Measurements from ENCODE around the gene FSIP2. TPM values are rescaled to one million over a fixed set of nuclear protein-coding genes. Genes with fewer than 3 reads are reported as not detected.

The FSIP2 gene
- total and polyA plus RNA-seq, 2 of the 8 experiments (the other 6 are each of a cell fraction or from before 2014, with no cell fraction given): 0.47 to 1.4 TPM

GRCh38 chr2:185736210-185736609, 2.4 kb upstream of the FSIP2 start:
- Histone ChIP-seq H2BK20ac (ENCODE audit: low read length) (no peak overlapping the region), H3K79me1 (ENCODE audit: low read depth, low read length) (no peaks in the 10 kb centered on the region), H4K5ac (ENCODE audit: insufficient read length, low read depth, low read length) (no peak overlapping the region), H3K27me3 (replicated peaks in 1 of 4; ENCODE audit: control insufficient read depth in 3 of 4, extremely low read depth in 1 of 4, insufficient read depth in 3 of 4, low read length in 3 of 4) (no peaks in the 10 kb centered on the region; a peak in 1 of 7 replicates), H3K23ac (ENCODE audit: insufficient read length) (no peak overlapping the region), H3K36me3 (ENCODE audit: control insufficient read depth in 2 of 4, insufficient read depth in 4 of 4, low read length in 3 of 4) (no peaks in the 10 kb centered on the region), H4K20me1 (replicated peaks in 1 of 2; ENCODE audit: control insufficient read depth in 1 of 2, insufficient read depth in 2 of 2, low read length in 2 of 2) (no peaks in the 10 kb centered on the region), H2BK12ac (ENCODE audit: low read depth, low read length) (no peak overlapping the region), H3K4ac (replicated peaks; ENCODE audit: insufficient read length, low read depth, low read length) (no peak overlapping the region), H2AFZ (ENCODE audit: low read length) (no peak overlapping the region), H3K4me2 (ENCODE audit: insufficient read depth in 1 of 2, low read depth in 2 of 2, low read length in 2 of 2) (no peak overlapping the region), H3K27ac (ENCODE audit: low read depth, low read length) (no peak overlapping the region), H2BK120ac (replicated peaks; ENCODE audit: low read depth, low read length) (no peak overlapping the region), H2BK5ac (ENCODE audit: low read depth, low read length) (no peak overlapping the region), H3K14ac (ENCODE audit: insufficient read length) (no peak overlapping the region), H3K56ac (replicated peaks; ENCODE audit: insufficient read length, low read depth, low read length) (no peak overlapping the region), H3K9ac (replicated peaks in 1 of 4; ENCODE audit: extremely low read depth in 1 of 4, low read depth in 3 of 4, low read length in 3 of 4) (no peak overlapping the region), H3K9me3 (ENCODE audit: insufficient read depth in 2 of 2, low read depth in 1 of 2, low read length in 1 of 2) (no peaks in the 10 kb centered on the region), H2BK15ac (ENCODE audit: low read length) (no peak overlapping the region), H3K18ac (ENCODE audit: extremely low read depth, low read length) (no peak overlapping the region), H3K23me2 (ENCODE audit: low read depth, low read length) (peaks cover 5% of the 10 kb centered on the region; the same call in 1 of the 2 replicates), H4K91ac (replicated peaks; ENCODE audit: insufficient read length, low read length) (no peak overlapping the region), H3K4me1 (replicated peaks in 1 of 4; ENCODE audit: control insufficient read depth in 3 of 4, insufficient read depth in 4 of 4, low read length in 3 of 4) (no peaks in the 10 kb centered on the region; a peak in 3 of 7 replicates), H2AK5ac (ENCODE audit: low read depth, low read length) (no peak overlapping the region), H3K79me2 (ENCODE audit: control insufficient read depth in 1 of 2, insufficient read depth in 2 of 2, low read length in 2 of 2) (no peaks in the 10 kb centered on the region), H4K8ac (ENCODE audit: extremely low read depth, insufficient read depth, low read length) (no peak overlapping the region), H3K4me3 (ENCODE audit: extremely low read depth in 1 of 4, insufficient read depth in 2 of 4, low read depth in 3 of 4, low read length in 4 of 4) (no peak overlapping the region)
- ChIA-PET CTCF (ENCODE audit: partially characterized antibody) (interaction anchor here (0.7 to 7.0 kb wide), 5 partner anchors 107 to 722 kb away, joined by 3 to 89 read pairs (median 3); no protein-coding TSS in a partner anchor), POLR2A (ENCODE audit: partially characterized antibody) (no interaction called here)
- DNase-seq (ENCODE audit: low read depth in 1 of 2, low spot score in 2 of 2) (no peak), FAIRE-seq (no peak)
- 85% methylated on average over 2 of the region's 2 CpGs; no CpG with 5 or more reads in 1 of the 2 experiments for WGBS, 2 experiments (ENCODE audit: extremely low coverage in 1 of 2, insufficient coverage in 1 of 2, insufficient read length in 1 of 2, insufficient replicate concordance in 2 of 2, low coverage in 1 of 2, low lambda C conversion rate in 2 of 2, missing lambda C conversion rate in 1 of 2)
- TF ChIP-seq MAFK (IDR thresholded peaks at IDR 0.05; ENCODE audit: low read depth, low read length) (peak; percentile 64), RAD21 (IDR thresholded peaks at IDR 0.05 in 1 of 2, conservative IDR thresholded peaks at IDR 0.05 in 1 of 2; ENCODE audit: low read depth in 2 of 2, low read length in 2 of 2) (no peak)

Data from H1 (cell line).